HG02571 (cell line): ENCODE data around the gene AKAP11.

Experiments used
- ATAC-seq: cut with Tn5 transposase; IDR thresholded peaks from one replicate; pipeline ENCODE4 v1.9.1; 2021; ENCODE audit warnings: mild to moderate bottlenecking, moderate library complexity; ENCODE audit not compliant: unreplicated experiment

The AKAP11 gene

GRCh38 chr13:42271337-42272114 is 426 bp upstream of the AKAP11 start:
- ATAC-seq: peak; percentile 83

- no peak for ATAC-seq
These were observed 838 bp downstream of the AKAP11 start for GRCh38 chr13:42272804-42273175.

DNA sequence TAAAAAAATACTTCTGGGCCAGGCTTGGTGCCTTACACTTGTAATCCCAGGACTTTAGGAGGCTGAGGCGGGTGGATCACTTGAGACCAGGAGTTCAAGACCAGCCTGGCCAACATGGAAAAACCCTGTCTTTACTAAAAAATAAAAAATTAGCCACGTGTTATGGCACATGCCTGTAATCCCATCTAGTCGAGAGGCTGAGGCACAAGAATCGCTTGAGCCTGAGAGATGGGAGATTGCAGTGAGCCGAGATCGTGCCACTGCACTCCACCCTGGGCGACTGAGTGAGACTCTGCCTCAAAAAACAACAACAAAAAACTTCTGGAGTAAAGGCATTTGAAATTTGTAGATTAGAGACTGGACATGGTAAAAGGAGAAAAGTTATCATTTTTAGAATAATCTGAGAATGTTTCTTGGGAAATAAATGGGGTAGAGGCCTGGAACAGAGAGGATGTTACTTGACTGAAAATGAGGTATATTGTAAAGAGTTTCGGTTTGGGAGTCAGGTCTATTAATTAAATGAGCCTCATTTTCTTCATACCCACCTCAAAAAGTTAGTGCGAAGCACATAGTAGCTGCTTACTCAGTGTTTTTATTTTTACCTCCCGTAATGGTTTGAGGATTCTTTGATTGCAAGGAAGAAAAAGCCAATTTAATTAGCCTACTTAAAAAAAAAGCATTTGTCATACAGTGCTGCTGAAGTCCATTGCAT is 2.6 kb downstream of the AKAP11 start:
- no peak for ATAC-seq

DNA sequence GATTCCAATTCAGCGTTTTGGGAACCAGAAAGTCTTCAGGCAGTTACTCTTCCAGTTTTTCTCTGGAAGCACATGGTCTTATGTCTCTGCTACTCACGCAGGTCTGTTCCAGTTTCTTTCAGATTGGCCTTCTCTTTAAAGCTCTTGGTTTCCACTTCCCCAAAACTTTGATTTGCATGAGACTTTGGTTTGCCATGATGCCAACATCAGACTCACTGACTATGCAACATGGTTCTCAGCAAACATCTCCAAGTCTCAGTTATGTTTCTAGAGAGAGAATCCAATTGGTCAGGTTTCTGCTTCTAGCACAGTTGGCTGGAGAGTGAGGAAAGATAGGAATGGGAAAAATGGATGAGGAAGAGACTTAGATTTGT is 3.1 kb downstream of the AKAP11 start:
- no peak for ATAC-seq

DNA sequence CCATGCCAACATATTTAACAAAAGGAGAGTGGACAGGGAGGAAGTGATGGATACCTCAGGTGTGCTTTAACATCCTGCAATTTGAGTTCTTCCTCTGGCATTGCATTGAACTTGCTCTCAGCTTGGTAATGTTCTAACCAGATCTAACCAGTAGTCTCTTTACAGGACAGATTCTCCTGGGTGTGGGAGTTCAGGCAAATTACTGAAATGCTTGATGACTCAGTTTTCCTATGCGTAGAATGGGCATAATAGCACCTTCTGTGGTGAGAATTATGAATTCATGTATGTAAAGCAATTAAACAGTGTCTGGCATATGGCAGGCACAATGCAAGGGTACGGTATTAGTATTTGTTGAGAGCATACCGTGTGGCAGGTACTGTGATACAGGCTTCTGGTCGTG is 3.6 kb downstream of the AKAP11 start:
- no peak for ATAC-seq

GRCh38 chr13:42276683-42277082 is 4.7 kb downstream of the AKAP11 start:
- ATAC-seq: no peak

DNA sequence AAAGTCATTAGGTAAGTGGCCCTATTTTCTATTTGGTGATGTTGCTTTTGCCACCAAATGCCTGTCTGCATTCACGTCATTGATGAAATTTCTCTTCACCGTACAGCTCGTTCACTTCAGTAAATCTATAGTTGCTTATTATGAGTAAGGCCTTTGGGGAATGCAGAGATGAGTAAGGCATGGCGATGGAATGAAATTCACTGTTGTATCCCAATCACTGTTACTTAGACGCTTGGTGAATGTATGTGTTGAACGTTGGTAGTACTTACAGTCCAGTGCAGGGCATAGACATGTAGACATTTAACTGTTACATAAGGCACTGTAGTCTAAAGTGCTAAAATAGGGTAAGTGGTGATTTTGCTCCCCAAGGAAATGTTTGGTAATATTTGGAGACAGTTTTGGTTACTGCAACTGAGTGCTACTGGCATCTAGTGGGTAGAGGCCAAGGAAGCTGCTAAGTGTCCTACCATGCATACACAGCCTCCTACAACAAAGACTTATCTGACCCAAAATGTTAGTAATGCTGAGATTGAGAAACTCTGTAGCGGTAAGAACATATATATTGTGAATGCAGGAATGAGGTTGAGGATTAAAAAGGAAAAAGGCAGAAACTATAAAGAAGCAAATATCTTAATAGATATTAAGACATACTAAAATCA is 5.8 kb downstream of the AKAP11 start:
- no peak for ATAC-seq

DNA sequence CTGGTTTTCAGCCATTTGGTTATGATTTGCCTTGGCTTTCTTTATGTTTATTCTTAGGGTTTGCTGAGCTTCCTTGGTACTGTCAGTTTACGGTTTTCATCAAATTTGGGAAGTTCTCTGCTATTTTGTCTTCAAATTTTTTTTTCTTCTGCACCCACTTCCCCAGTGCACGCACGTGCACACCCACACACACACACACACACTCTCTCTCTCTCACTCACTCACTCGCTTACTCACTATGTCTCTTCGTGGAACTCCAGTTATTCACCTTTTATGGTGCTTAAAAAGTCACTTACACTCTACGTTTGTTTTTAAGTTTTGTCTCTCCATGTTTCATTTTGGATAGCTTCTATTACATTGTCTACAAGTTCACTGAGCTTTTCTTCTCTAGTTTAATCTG is 7.1 kb downstream of the AKAP11 start:
- ATAC-seq: no peak

DNA sequence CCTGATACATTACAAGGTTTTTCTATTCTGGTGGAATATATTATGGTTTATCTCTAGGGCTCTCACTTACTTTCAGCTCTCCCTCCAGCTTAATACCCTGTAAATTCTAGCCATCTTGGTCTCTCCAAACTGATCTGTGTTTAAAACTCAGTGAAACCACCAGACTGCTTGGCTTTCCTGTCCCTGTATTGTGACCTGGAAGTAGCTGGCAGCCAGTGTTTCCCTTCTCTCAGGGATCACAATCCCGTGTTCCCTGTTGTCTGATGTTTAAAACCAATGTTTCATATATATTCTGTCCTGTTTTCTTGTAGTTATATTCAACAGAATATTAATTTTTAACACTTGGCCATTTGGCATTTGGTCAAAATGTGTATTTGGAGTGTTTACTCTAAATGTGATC is 8.0 kb downstream of the AKAP11 start:
- ATAC-seq: no peak

DNA sequence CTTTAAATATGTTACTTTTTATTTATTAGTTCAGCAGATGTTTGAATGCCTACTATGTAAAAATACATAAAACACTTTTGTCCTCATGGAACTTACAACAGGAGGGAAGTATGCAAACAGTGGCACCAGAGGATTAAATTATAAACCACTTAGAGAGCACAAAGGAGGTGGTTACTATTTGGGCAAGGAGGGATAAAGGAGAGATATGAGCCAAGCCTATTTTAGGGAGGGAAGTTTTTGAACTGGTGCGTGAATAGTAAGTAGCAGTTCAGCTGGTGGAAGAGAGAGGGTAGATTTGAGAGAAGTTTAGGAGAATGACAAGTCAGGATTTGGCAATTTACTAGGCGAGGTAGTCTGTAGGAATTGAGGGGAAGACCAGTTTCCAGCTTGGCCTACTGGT is 8.6 kb downstream of the AKAP11 start:
- ATAC-seq: no peak

GRCh38 chr13:42283574-42283973 is 11.6 kb downstream of the AKAP11 start:
- no peak for ATAC-seq

DNA sequence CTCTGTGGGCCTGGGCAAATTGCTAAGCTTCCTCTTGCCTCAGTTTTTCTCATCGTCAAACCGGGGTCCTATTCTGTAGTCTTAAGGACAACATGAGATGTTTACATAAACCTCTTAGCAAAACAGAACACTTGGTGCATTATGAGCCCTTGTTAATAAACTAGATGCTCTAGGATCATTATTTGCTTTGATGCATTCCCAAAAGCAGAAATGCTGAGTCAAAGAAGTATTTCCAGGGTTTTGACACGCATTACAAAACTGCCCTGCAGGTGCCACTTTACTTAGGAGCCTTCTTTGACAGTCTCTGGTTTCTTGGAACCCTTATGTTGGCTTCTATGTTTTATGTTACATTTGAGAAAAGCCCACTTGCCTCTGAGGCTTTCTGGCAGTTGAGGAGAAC is 12.1 kb downstream of the AKAP11 start:
- no peak for ATAC-seq

GRCh38 chr13:42298392-42298791 is 26.4 kb downstream of the AKAP11 start:
- ATAC-seq: no peak

GRCh38 chr13:42305503-42305902 is 33.6 kb downstream of the AKAP11 start:
- no peak for ATAC-seq

DNA sequence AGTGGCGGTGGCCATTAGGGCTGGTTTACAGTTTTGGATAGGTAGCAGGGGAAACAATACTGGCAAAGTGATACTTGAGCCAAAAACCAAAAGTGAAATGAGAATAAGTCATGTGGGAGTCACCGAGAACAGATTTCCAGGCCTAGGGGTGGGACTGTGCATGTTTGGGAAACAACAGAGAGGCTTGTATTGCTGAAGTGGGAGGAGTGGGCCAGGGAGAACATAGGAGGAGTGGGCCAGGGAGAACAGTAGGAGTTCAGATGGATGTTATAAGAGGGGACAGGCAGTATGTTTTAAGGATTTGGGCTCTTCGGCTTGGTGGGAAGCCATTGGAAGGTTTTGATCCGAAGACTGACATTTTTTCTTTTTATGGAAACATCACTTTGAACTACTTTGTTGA is 35.5 kb downstream of the AKAP11 start:
- no peak for ATAC-seq

GRCh38 chr13:42312817-42313431 is 41.0 kb downstream of the AKAP11 start:
- ATAC-seq: no peak

DNA sequence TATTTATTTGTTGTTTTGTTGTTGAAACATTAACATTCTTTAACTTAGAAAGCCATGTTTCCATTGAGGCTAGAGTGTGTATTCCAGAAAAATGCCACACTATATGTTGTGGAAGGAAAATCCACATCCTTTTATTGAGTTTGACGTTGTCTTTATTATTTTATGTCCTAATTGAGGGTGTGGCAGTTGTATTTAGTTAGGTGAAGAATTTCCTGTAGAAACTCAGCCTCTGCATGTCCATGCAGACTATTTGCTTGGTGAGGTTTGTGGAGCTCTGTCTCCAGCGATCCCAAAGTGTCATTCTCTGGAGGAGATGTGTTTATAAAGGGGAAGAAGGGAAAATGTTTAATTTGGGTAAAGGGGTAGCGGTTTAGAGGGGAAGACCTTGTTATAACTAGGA is 46.6 kb downstream of the AKAP11 start:
- no peak for ATAC-seq

- no peak for ATAC-seq
These were observed 48.4 kb downstream of the AKAP11 start for GRCh38 chr13:42320375-42320787.

GRCh38 chr13:42322806-42323205 is 50.9 kb downstream of the AKAP11 start:
- no peak for ATAC-seq

DNA sequence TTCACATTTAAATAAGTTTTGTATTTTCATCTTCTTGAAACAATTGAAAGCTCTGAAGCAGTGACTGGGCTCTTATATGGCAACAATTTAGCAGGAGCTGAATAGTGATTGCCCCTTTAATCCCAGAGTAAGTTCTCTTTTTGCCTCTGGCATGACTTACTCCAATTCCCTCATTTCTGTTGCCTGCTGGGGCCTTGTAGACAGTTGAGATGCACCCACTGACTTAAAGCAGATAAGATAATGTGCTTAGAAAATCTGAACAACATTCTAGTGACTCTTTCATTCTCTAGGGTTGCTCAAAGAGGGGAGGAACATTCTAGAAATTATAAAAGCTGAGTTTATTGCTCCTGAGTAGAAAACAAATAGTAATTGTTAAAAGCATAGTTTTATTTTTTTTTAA is 52.8 kb downstream of the AKAP11 start:
- ATAC-seq: no peak

- no peak for ATAC-seq
These were observed 55.8 kb downstream of the AKAP11 start for GRCh38 chr13:42327725-42328124.

GRCh38 chr13:42328672-42329071 is 56.7 kb downstream of the AKAP11 start:
- ATAC-seq: no peak
